HepG2 (cell line): ENCODE data around the gene CEACAM16. TPM values are rescaled to one million over a fixed set of nuclear protein-coding genes. Genes with fewer than 3 reads are reported as not detected.

Source experiments
- CBX5 ChIP-seq: sonication (generic); formaldehyde crosslinking; IDR thresholded peaks from 2 replicates; pipeline ENCODE4 v1.4.0; 2020; ENCODE audit warnings: missing genetic modification reagents, borderline replicate concordance
- HNRNPK ChIP-seq: fragments of 200-400 bp; formaldehyde crosslinking; IDR thresholded peaks from 2 replicates; pipeline ENCODE4 v1.6.1; 2018; ENCODE audit warnings: low read length, low read depth, moderate library complexity, mild to moderate bottlenecking; ENCODE audit not compliant: poor library complexity, severe bottlenecking
- HOXA7 ChIP-seq: sonication (generic); formaldehyde crosslinking; IDR thresholded peaks from 2 replicates; pipeline ENCODE4 v1.8.1; 2022; ENCODE audit warnings: mild to moderate bottlenecking, missing genetic modification reagents, moderate library complexity
- MAF1 ChIP-seq: sonication (generic); formaldehyde crosslinking; IDR thresholded peaks from 2 replicates; pipeline ENCODE4 v1.5.0; 2020; ENCODE audit warnings: missing genetic modification reagents, borderline replicate concordance
- MLXIP ChIP-seq: sonication (generic); formaldehyde crosslinking; IDR thresholded peaks from 2 replicates; pipeline ENCODE4 v1.9.0; 2021; ENCODE audit warnings: missing genetic modification reagents, borderline replicate concordance
- NBN ChIP-seq: fragments of 450-650 bp; conservative IDR thresholded peaks from 2 replicates; pipeline ENCODE4 v1.6.1; 2017
- NCOA2 ChIP-seq: sonication (generic); formaldehyde crosslinking; IDR thresholded peaks from 2 replicates; pipeline ENCODE4 v1.8.0; 2022; ENCODE audit warnings: inconsistent platforms
- NFKB2 ChIP-seq: sonication (generic); formaldehyde crosslinking; IDR thresholded peaks from 2 replicates; pipeline ENCODE4 v1.4.0; 2020; ENCODE audit warnings: missing genetic modification reagents, borderline replicate concordance
- RBFOX2 ChIP-seq: fragments of 200-400 bp; formaldehyde crosslinking; IDR thresholded peaks from 2 replicates; pipeline ENCODE4 v1.6.1; 2017; ENCODE audit warnings: low read depth, mild to moderate bottlenecking, low read length
- SALL2 ChIP-seq: sonication (generic); formaldehyde crosslinking; IDR thresholded peaks from 2 replicates; pipeline ENCODE4 v1.8.1; 2023; ENCODE audit warnings: mild to moderate bottlenecking, missing genetic modification reagents, inconsistent platforms
- SMAD1 ChIP-seq: sonication (generic); formaldehyde crosslinking; IDR thresholded peaks from 2 replicates; pipeline ENCODE4 v1.4.0; 2020; ENCODE audit warnings: missing genetic modification reagents, low read depth, mild to moderate bottlenecking, borderline replicate concordance
- TFDP2 ChIP-seq: sonication (generic); formaldehyde crosslinking; IDR thresholded peaks from 2 replicates; pipeline ENCODE4 v1.4.0; 2020; ENCODE audit warnings: missing genetic modification reagents
- TOE1 ChIP-seq: sonication (generic); formaldehyde crosslinking; IDR thresholded peaks from 2 replicates; pipeline ENCODE4 v1.4.0; 2020; ENCODE audit warnings: mild to moderate bottlenecking, missing genetic modification reagents
- ZBTB37 ChIP-seq: sonication (generic); formaldehyde crosslinking; IDR thresholded peaks from 2 replicates; pipeline ENCODE4 v1.4.0; 2020; ENCODE audit warnings: mild to moderate bottlenecking, missing genetic modification reagents
- ZBTB42 ChIP-seq: sonication (generic); formaldehyde crosslinking; IDR thresholded peaks from 2 replicates; pipeline ENCODE4 v1.5.0; 2020; ENCODE audit warnings: mild to moderate bottlenecking, missing genetic modification reagents
- ZNF136 ChIP-seq: sonication (generic); formaldehyde crosslinking; IDR thresholded peaks from 2 replicates; pipeline ENCODE4 v1.8.1; 2022; ENCODE audit warnings: low read depth, mild to moderate bottlenecking, moderate library complexity, missing genetic modification reagents
- ZNF260 ChIP-seq: sonication (generic); formaldehyde crosslinking; IDR thresholded peaks from 2 replicates; pipeline ENCODE4 v1.4.0; 2020; ENCODE audit warnings: missing genetic modification reagents, low read depth, mild to moderate bottlenecking, borderline replicate concordance
- ZNF430 ChIP-seq: sonication (generic); formaldehyde crosslinking; IDR thresholded peaks from 2 replicates; pipeline ENCODE4 v1.9.0; 2021; ENCODE audit warnings: mild to moderate bottlenecking, missing genetic modification reagents
- ZNF615 ChIP-seq: sonication (generic); formaldehyde crosslinking; IDR thresholded peaks from 2 replicates; pipeline ENCODE4 v1.5.0; 2020; ENCODE audit warnings: mild to moderate bottlenecking, missing genetic modification reagents, borderline replicate concordance
- ZSCAN5A ChIP-seq: sonication (generic); formaldehyde crosslinking; IDR thresholded peaks from 2 replicates; pipeline ENCODE4 v1.8.0; 2022; ENCODE audit warnings: mild to moderate bottlenecking, missing genetic modification reagents, borderline replicate concordance
- polyA plus RNA-seq, 8 experiments: library from polyadenylated mRNA; depleted of rRNA in 3 of 8; stranded (reverse) in 7 of 8; unstranded in 1 of 8; fragments of >200 nt; fragmentation: Illumina TruSeq in 4 of 8; extraction: Trizol in 4 of 8; gene quantifications; 2 replicates each; pipeline versions ENCODE4 v1.2.1 to v1.2.3, GENCODE V29; 2011 to 2016; ENCODE audit warnings: low read depth in 4 of 8, missing spikeins in 1 of 8, mixed read lengths in 1 of 8; ENCODE audit not compliant: insufficient read depth in 1 of 8
- total RNA-seq, 5 experiments: library from RNA; depleted of rRNA; stranded (reverse); fragments of >200 nt; fragmentation: Illumina TruSeq; extraction: Trizol; gene quantifications; 2 replicates each; pipeline ENCODE4 v1.2.3, GENCODE V29; 2016; ENCODE audit warnings: low read depth in 1 of 5

CEACAM16 gene
- total and polyA plus RNA-seq, 2 of the 13 experiments (the other 11 are each of a cell fraction or from before 2014, with no cell fraction given): not detected

- TF ChIP-seq TFDP2 (CRISPR knock-in tag) (no peak), RBFOX2 (peak; percentile 69), ZNF430 (no peak), HOXA7 (CRISPR knock-in tag) (no peak), ZNF615 (CRISPR knock-in tag) (no peak), CBX5 (CRISPR knock-in tag) (no peak), NCOA2 (CRISPR knock-in tag) (no peak), ZSCAN5A (CRISPR knock-in tag) (no peak), NFKB2 (CRISPR knock-in tag) (peak; percentile 46; the same call in 1 of the 2 replicates), ZBTB37 (CRISPR knock-in tag) (no peak), SALL2 (CRISPR knock-in tag) (0 out of 2 replicates have a peak, but pooled peaks have one; percentile 36), SMAD1 (CRISPR knock-in tag) (no peak), TOE1 (CRISPR knock-in tag) (no peak), HNRNPK (peak; percentile 21), NBN (no peak), MAF1 (no peak), ZBTB42 (CRISPR knock-in tag) (no peak), MLXIP (CRISPR knock-in tag) (no peak), ZNF136 (no peak), ZNF260 (no peak)
Observed at GRCh38 chr19:44657211-44657921, 41.6 kb upstream of the CEACAM16 start (continued).
